HS-27A (cell line): ENCODE measurements around the gene RNLS.
"Not testable (repeated sequence)": the region's sequence is repeated elsewhere in the genome, so short reads cannot be mapped to it uniquely, and the experiment has no call there.

Experiments used
- DNase-seq: peaks from one replicate; pipeline ENCODE4 v3.0.0-alpha.2; 2012; ENCODE audit warnings: low read depth, missing footprints

RNLS gene

GRCh38 chr10:88522715-88523114, 60.4 kb downstream of the RNLS start:
- DNase-seq, result no peak

GRCh38 chr10:88521791-88522190, 61.3 kb downstream of the RNLS start:
- DNase-seq, result no peak

- no peak for DNase-seq
Measured at GRCh38 chr10:88515235-88515634, 67.9 kb downstream of the RNLS start.

GRCh38 chr10:88512599-88512998, 70.5 kb downstream of the RNLS start:
- DNase-seq, result no peak

- no peak for DNase-seq
Measured at GRCh38 chr10:88508796-88509195, 74.3 kb downstream of the RNLS start.

GRCh38 chr10:88507826-88508453, 75.2 kb downstream of the RNLS start:
- no peak for DNase-seq

- no peak for DNase-seq
Measured at GRCh38 chr10:88507404-88507803, 75.7 kb downstream of the RNLS start.

GRCh38 chr10:88505680-88506215, 77.4 kb downstream of the RNLS start:
- DNase-seq, result no peak

GRCh38 chr10:88505265-88505664, 77.9 kb downstream of the RNLS start:
- DNase-seq, result no peak

- DNase-seq, result no peak
Measured at GRCh38 chr10:88500656-88501055, 82.5 kb downstream of the RNLS start.

GRCh38 chr10:88499569-88500470, 83.3 kb downstream of the RNLS start:
- no peak for DNase-seq

- DNase-seq, result no peak
Measured at GRCh38 chr10:88497913-88498312, 85.2 kb downstream of the RNLS start.

- no peak for DNase-seq
Measured at GRCh38 chr10:88494537-88494936, 88.6 kb downstream of the RNLS start.

- no peak for DNase-seq
Measured at GRCh38 chr10:88493691-88494483, 89.2 kb downstream of the RNLS start.

- no peak for DNase-seq
Measured at GRCh38 chr10:88491314-88491713, 91.8 kb downstream of the RNLS start.

- DNase-seq, result no peak
Measured at GRCh38 chr10:88490231-88490980, 92.7 kb downstream of the RNLS start.

GRCh38 chr10:88489107-88489506, 94.0 kb downstream of the RNLS start:
- DNase-seq, result no peak

- not testable (repeated sequence) for DNase-seq
Measured at GRCh38 chr10:88486816-88487215, 96.3 kb downstream of the RNLS start.

- DNase-seq, result no peak
Measured at GRCh38 chr10:88482220-88482619, 100.9 kb downstream of the RNLS start.

GRCh38 chr10:88478256-88478655, 104.9 kb downstream of the RNLS start:
- DNase-seq, result no peak

- no peak for DNase-seq
Measured at GRCh38 chr10:88477343-88478085, 105.6 kb downstream of the RNLS start.
